ENCODE data around the gene PRKX. TPM values are rescaled to one million over a fixed set of nuclear protein-coding genes. Genes with fewer than 3 reads are reported as not detected.
"Not testable (repeated sequence)": the region's sequence is repeated elsewhere in the genome, so short reads cannot be mapped to it uniquely, and the experiment has no call there.

The PRKX gene
- total and polyA plus RNA-seq, 2 experiments from 2014 or later: 12.1 to 18.2 TPM

DNA sequence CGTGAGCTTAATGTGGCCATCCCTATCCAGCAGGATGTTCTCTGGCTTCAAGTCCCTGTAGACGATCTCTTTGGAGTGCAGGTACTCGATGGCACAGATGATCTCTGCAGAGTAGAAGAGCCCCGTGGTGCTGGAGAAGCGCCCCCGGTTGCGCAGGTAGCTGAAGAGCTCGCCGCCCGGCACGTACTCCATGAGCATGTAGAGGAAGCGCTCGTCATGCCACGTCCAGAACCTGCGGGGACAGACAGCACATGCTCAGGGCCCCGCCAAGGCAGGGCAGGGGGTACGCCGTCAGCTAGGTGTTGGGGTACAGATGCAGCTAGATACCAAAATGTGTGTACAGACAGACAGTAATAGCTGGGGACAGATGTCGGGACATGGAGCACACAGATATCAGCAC lies 58.3 kb downstream of the PRKX start:
- no peaks in the 10 kb centered on the region for H3K9me3 ChIP-seq (ENCODE audit: low read depth)
- H4K20me1 ChIP-seq (ENCODE audit: insufficient read depth, poor library complexity, severe bottlenecking): no peaks in the 10 kb centered on the region
- no peak for DNase-seq (ENCODE audit: low spot score)
- H3K9me2 ChIP-seq (replicated peaks; ENCODE audit: insufficient read depth): no peaks in the 10 kb centered on the region
- no peaks in the 10 kb centered on the region for H3K79me2 ChIP-seq
- 94% methylated on average over 17 of the region's 19 CpGs for WGBS (ENCODE audit: low lambda C conversion rate, missing lambda C conversion rate)
- no peak for TF ChIP-seq EZH2phosphoT487 (IDR thresholded peaks at IDR 0.05; ENCODE audit: low read depth, severe bottlenecking, unreplicated experiment)
- TF ChIP-seq CTCF (IDR thresholded peaks at IDR 0.05; ENCODE audit: poor library complexity): no peak
- TF ChIP-seq EZH2 (IDR thresholded peaks at IDR 0.05; ENCODE audit: borderline replicate concordance): no peak
- H3K4me2 ChIP-seq: no peak overlapping the region
- no peaks in the 10 kb centered on the region for H3K27me3 ChIP-seq
- no peak overlapping the region for H3K27ac ChIP-seq
- no peaks in the 10 kb centered on the region for H3K36me3 ChIP-seq (replicated peaks; ENCODE audit: insufficient read depth, low read depth)
- H2AFZ ChIP-seq: no peak overlapping the region
- H3K4me3 ChIP-seq: no peak overlapping the region
- no peaks in the 10 kb centered on the region for H3K4me1 ChIP-seq (ENCODE audit: insufficient read depth)

- Histone ChIP-seq H2AFZ (no peak overlapping the region), H3K9me3 (ENCODE audit: low read depth) (no peaks in the 10 kb centered on the region), H3K79me2 (no peaks in the 10 kb centered on the region), H3K4me1 (ENCODE audit: insufficient read depth) (no peaks in the 10 kb centered on the region), H3K4me3 (no peak overlapping the region), H3K9me2 (replicated peaks; ENCODE audit: insufficient read depth) (no peaks in the 10 kb centered on the region), H3K4me2 (no peak overlapping the region), H3K36me3 (replicated peaks; ENCODE audit: insufficient read depth, low read depth) (no peaks in the 10 kb centered on the region), H3K27me3 (no peaks in the 10 kb centered on the region), H4K20me1 (ENCODE audit: insufficient read depth, poor library complexity, severe bottlenecking) (no peaks in the 10 kb centered on the region), H3K27ac (no peak overlapping the region)
- TF ChIP-seq EZH2phosphoT487 (IDR thresholded peaks at IDR 0.05; ENCODE audit: low read depth, severe bottlenecking, unreplicated experiment) (no peak), EZH2 (IDR thresholded peaks at IDR 0.05; ENCODE audit: borderline replicate concordance) (no peak), CTCF (IDR thresholded peaks at IDR 0.05; ENCODE audit: poor library complexity) (no peak)
- DNase-seq (ENCODE audit: low spot score): no peak
- WGBS (ENCODE audit: low lambda C conversion rate, missing lambda C conversion rate): 91% methylated on average over 13 of the region's 13 CpGs
Observed at GRCh38 chrX:3653111-3653510, 60.3 kb downstream of the PRKX start.

DNA sequence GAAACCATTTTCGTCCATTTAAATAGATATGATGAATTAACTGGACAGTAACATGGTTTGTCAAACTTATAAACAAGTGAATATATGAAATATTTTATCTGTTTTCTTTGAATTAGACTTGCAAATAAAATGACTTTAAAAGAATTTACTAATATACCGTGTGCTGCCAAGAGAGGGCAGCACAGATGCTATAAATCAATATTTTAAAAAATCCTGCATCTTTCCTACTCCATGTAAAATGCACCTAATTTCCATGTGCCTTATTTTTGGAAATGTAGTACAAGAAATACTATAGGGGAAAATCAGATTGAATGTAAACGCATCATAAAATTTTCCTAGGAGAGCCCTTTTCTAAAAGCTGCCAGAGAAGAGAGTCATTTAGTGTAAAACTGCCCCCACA lies 62.2 kb downstream of the PRKX start:
- no peak for TF ChIP-seq EZH2phosphoT487 (IDR thresholded peaks at IDR 0.05; ENCODE audit: low read depth, severe bottlenecking, unreplicated experiment)
- TF ChIP-seq CTCF (IDR thresholded peaks at IDR 0.05; ENCODE audit: poor library complexity): peak; percentile 59
- Histone ChIP-seq H3K27me3 (no peaks in the 10 kb centered on the region), H3K36me3 (replicated peaks; ENCODE audit: insufficient read depth, low read depth) (no peaks in the 10 kb centered on the region), H3K4me1 (ENCODE audit: insufficient read depth) (no peaks in the 10 kb centered on the region), H2AFZ (no peak overlapping the region), H4K20me1 (ENCODE audit: insufficient read depth, poor library complexity, severe bottlenecking) (no peaks in the 10 kb centered on the region), H3K9me3 (ENCODE audit: low read depth) (no peaks in the 10 kb centered on the region), H3K4me2 (no peak overlapping the region), H3K27ac (no peak overlapping the region), H3K9me2 (replicated peaks; ENCODE audit: insufficient read depth) (no peaks in the 10 kb centered on the region), H3K4me3 (no peak overlapping the region), H3K79me2 (no peaks in the 10 kb centered on the region)
- peak; percentile 46 for DNase-seq (ENCODE audit: low spot score)
- 43% methylated on average over 3 of the region's 3 CpGs for WGBS (ENCODE audit: low lambda C conversion rate, missing lambda C conversion rate)

- Histone ChIP-seq H3K36me3 (replicated peaks; ENCODE audit: insufficient read depth, low read depth) (no peaks in the 10 kb centered on the region), H2AFZ (no peak overlapping the region), H3K27ac (no peak overlapping the region), H3K4me1 (ENCODE audit: insufficient read depth) (no peaks in the 10 kb centered on the region), H3K4me2 (no peak overlapping the region), H4K20me1 (ENCODE audit: insufficient read depth, poor library complexity, severe bottlenecking) (no peaks in the 10 kb centered on the region), H3K9me2 (replicated peaks; ENCODE audit: insufficient read depth) (no peaks in the 10 kb centered on the region), H3K79me2 (no peaks in the 10 kb centered on the region), H3K9me3 (ENCODE audit: low read depth) (no peaks in the 10 kb centered on the region), H3K4me3 (no peak overlapping the region), H3K27me3 (no peaks in the 10 kb centered on the region)
- WGBS (ENCODE audit: low lambda C conversion rate, missing lambda C conversion rate): 86% methylated on average over 2 of the region's 2 CpGs
- TF ChIP-seq CTCF (IDR thresholded peaks at IDR 0.05; ENCODE audit: poor library complexity): no peak
- TF ChIP-seq EZH2 (IDR thresholded peaks at IDR 0.05; ENCODE audit: borderline replicate concordance): no peak
- TF ChIP-seq EZH2phosphoT487 (IDR thresholded peaks at IDR 0.05; ENCODE audit: low read depth, severe bottlenecking, unreplicated experiment): no peak
- no peak for DNase-seq (ENCODE audit: low spot score)
Observed at GRCh38 chrX:3648084-3648483, 65.4 kb downstream of the PRKX start.

GRCh38 chrX:3639858-3640631 lies 73.4 kb downstream of the PRKX start:
- not testable (repeated sequence) for H3K9me2 ChIP-seq (replicated peaks; ENCODE audit: insufficient read depth); H3K4me2 ChIP-seq
- WGBS (ENCODE audit: low lambda C conversion rate, missing lambda C conversion rate): 76% methylated on average over 23 of the region's 23 CpGs

More at GRCh38 chrX:3639858-3640631, 73.4 kb downstream of the PRKX start:
- H3K4me3 ChIP-seq; DNase-seq (ENCODE audit: low spot score); H2AFZ ChIP-seq; H3K27ac ChIP-seq; H3K9me3 ChIP-seq (ENCODE audit: low read depth); H3K36me3 ChIP-seq (replicated peaks; ENCODE audit: insufficient read depth, low read depth); H3K79me2 ChIP-seq; H4K20me1 ChIP-seq (ENCODE audit: insufficient read depth, poor library complexity, severe bottlenecking); H3K27me3 ChIP-seq; H3K4me1 ChIP-seq (ENCODE audit: insufficient read depth): not testable (repeated sequence)

Data from hepatocyte (in vitro differentiated cells).